Glomerular visceral epithelial cell (primary cell): ENCODE data around the gene CCDC66.
A peak's percentile ranks its signal among the peaks of the same experiment; 100 is the strongest.

ENCODE experiments used
- DNase-seq: peaks from one replicate; pipeline ENCODE4 v3.0.0-alpha.2; 2016; ENCODE audit errors: extremely low spot score

CCDC66 gene

GRCh38 chr3:56621681-56622080 is 64.7 kb downstream of the CCDC66 start:
- no peak for DNase-seq

DNA sequence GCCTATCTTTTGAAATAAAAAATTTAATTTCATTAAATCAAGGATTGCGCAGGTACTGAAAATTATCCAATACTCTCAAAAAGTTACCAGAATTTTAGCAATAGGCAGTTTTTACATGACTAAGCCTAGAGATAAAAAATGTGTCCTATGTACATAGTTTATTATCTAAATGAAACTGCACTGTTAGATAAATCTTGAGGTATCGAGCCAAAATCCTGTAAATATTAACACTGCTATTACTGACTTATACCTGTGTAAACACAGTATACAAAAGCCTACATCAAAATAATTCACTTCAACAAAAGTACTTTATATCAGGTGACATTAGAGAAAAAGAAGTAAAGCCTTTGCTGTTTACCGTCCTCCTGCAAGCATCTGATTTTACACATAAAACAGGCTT is 65.4 kb downstream of the CCDC66 start:
- no peak for DNase-seq

- DNase-seq = no peak
Measured at GRCh38 chr3:56624725-56625124, 67.8 kb downstream of the CCDC66 start.

DNA sequence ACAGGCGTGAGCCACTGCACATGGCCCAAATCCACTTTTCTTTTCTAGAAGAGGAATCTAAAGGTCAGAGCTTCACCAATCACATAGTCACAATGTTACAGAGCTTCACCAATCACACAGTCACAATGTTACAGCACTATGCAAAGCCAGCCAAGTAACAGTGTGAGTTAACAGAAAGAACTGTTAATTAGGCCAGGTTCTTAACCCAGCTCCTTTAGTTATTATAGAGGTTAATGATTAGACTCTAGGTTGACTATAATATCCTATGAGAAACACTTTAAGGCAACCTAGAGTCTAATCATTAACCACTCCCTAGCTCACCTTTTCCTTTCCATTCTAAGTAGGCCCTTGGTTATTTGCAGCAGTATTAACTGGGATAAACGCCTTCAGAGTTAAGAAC is 72.1 kb downstream of the CCDC66 start:
- peak; percentile 37 for DNase-seq

- no peak for DNase-seq
Measured at GRCh38 chr3:56629451-56629850, 72.5 kb downstream of the CCDC66 start.

DNA sequence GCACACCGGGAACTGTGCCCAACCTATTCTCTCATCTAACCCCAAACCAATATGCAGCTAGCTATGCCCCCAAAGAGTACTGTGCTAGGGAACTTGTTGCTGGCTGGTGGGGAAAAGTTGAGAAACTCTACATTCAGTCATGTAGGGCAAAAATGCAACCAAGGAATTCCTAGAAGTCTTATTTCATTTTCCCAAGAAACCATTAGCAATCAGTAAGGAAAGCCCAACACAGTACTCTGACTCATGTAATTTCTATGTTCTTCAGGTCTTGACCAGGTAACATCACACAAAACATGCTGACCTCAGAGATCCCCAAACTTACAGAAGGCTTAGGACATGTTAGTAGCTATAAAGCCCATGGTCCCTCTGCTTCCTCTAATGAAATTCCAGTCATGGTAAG is 74.0 kb downstream of the CCDC66 start:
- DNase-seq = no peak

DNA sequence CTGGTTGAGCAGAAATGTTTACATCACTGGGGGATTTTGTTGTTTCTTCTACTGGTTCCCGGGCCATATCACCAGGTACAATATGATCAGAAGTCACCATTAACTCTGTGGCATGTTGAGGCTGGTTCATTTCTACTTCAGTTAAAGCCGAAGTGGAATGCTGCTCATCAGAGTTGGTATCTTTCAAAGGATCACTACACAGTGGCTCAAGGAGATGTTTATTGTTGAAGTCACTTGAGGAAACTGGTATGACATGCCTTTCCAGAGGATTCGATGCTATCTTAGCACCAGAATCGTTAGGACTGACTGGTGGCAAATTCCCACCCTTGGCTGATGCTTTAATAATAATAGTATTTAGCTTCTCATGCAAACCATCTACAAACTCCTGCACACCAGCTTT is 76.2 kb downstream of the CCDC66 start:
- DNase-seq = no peak

- DNase-seq = no peak
Measured at GRCh38 chr3:56633602-56634535, 76.9 kb downstream of the CCDC66 start.

DNA sequence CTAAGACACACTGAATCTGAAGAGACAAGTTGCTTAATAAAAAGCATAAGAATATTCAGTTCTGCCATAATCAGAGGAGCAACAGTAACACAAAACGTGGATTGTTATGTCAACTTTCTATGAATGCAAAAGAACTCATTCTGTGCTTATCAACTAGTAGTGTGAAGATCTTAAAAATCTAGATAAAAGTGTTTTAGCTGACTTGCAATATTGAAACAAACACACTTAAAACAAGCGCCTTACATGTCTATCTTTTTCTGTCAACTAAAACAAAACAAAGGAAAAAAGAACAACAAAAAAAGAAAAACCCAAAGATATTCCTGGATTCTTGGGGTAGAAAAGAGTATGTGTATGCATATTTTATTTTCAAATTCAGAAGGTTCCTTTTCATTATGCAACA is 88.4 kb downstream of the CCDC66 start:
- no peak for DNase-seq

DNA sequence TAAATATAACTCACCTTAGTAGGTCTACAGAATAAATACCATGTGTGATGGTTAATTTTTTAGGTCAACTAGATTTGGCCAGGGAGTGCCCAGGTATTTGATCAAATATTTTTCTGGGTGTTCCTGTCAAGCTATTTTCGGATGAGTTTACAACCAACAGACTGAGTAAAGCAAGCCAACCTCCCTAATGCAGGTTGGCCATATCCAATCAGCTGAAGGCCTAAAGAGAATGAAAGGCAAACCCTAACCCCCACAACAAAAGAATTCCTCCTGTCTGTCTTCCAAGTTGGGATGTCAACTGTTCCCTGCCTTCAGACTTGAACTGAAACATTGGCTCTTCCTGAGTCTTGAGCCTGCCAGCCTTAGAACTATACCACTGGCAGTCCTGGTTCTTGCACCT is 97.5 kb downstream of the CCDC66 start:
- DNase-seq = no peak

DNA sequence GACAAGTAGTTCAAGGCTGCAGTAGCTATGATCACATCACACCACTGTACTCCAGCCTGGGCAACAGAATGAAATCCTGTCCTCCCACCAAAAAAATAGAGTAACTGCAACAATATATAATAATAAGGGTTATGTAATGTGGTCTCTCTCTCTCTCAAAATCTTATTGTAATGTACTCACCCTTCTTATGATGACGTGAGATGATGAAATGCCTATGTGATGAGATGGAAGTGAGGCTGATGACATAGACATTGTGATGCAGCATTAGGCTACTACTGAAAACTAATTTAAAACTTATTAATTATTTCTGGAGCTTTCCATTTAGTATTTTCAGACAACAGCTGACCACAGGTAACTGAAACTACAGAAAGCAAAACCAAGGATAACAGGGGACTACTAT is 98.7 kb downstream of the CCDC66 start:
- no peak for DNase-seq

- DNase-seq = no peak
Measured at GRCh38 chr3:56664823-56665222, 107.8 kb downstream of the CCDC66 start.

- DNase-seq = peak; percentile 5
Measured at GRCh38 chr3:56667973-56668579, 111.1 kb downstream of the CCDC66 start.
